ENCODE data around the gene LPCAT2.
"Not testable (repeated sequence)": the region's sequence is repeated elsewhere in the genome, so short reads cannot be mapped to it uniquely, and the experiment has no call there.

LPCAT2 gene

GRCh38 chr16:55570159-55570558 lies 61.3 kb downstream of the LPCAT2 start:
- DNase-seq = no peak
- in situ Hi-C loops (cut with MboI; ENCODE audit: low pct_unique_long_range_greater_than_20kb, low sequenced_read_pairs) = no loop called here

GRCh38 chr16:55571191-55571897 lies 62.5 kb downstream of the LPCAT2 start:
- in situ Hi-C loops (cut with MboI; ENCODE audit: low pct_unique_long_range_greater_than_20kb, low sequenced_read_pairs) = no loop called here
- no peak for DNase-seq

GRCh38 chr16:55572439-55572838 lies 63.6 kb downstream of the LPCAT2 start:
- in situ Hi-C loops (cut with MboI; ENCODE audit: low pct_unique_long_range_greater_than_20kb, low sequenced_read_pairs) = no loop called here
- no peak for DNase-seq

GRCh38 chr16:55574811-55575210 lies 65.9 kb downstream of the LPCAT2 start:
- no peak for DNase-seq
- in situ Hi-C loops (cut with MboI; ENCODE audit: low pct_unique_long_range_greater_than_20kb, low sequenced_read_pairs) = no loop called here

- DNase-seq = no peak
- in situ Hi-C loops (cut with MboI; ENCODE audit: low pct_unique_long_range_greater_than_20kb, low sequenced_read_pairs) = no loop called here
These were observed 66.6 kb downstream of the LPCAT2 start for GRCh38 chr16:55575496-55575895.

GRCh38 chr16:55576384-55576783 lies 67.5 kb downstream of the LPCAT2 start:
- in situ Hi-C loops (cut with MboI; ENCODE audit: low pct_unique_long_range_greater_than_20kb, low sequenced_read_pairs) = no loop called here
- no peak for DNase-seq

GRCh38 chr16:55577887-55578286 lies 69.0 kb downstream of the LPCAT2 start:
- in situ Hi-C loops (cut with MboI; ENCODE audit: low pct_unique_long_range_greater_than_20kb, low sequenced_read_pairs) = no loop called here
- DNase-seq = peak; percentile 15

- in situ Hi-C loops (cut with MboI; ENCODE audit: low pct_unique_long_range_greater_than_20kb, low sequenced_read_pairs) = no loop called here
These were observed 76.8 kb downstream of the LPCAT2 start for GRCh38 chr16:55585631-55586030.

GRCh38 chr16:55588799-55589198 lies 79.9 kb downstream of the LPCAT2 start:
- in situ Hi-C loops (cut with MboI; ENCODE audit: low pct_unique_long_range_greater_than_20kb, low sequenced_read_pairs) = no loop called here
- no peak for DNase-seq

More at GRCh38 chr16:55585631-55586030, 76.8 kb downstream of the LPCAT2 start:
- no peak for DNase-seq

GRCh38 chr16:55592306-55592705 lies 83.4 kb downstream of the LPCAT2 start:
- in situ Hi-C loops (cut with MboI; ENCODE audit: low pct_unique_long_range_greater_than_20kb, low sequenced_read_pairs) = no loop called here
- DNase-seq = peak; percentile 63

GRCh38 chr16:55597928-55598327 lies 89.1 kb downstream of the LPCAT2 start:
- in situ Hi-C loops (cut with MboI; ENCODE audit: low pct_unique_long_range_greater_than_20kb, low sequenced_read_pairs) = no loop called here

GRCh38 chr16:55605754-55606336 lies 97.0 kb downstream of the LPCAT2 start:
- DNase-seq = no peak
- in situ Hi-C loops (cut with MboI; ENCODE audit: low pct_unique_long_range_greater_than_20kb, low sequenced_read_pairs) = no loop called here

More at GRCh38 chr16:55597928-55598327, 89.1 kb downstream of the LPCAT2 start:
- DNase-seq = no peak

- in situ Hi-C loops (cut with MboI; ENCODE audit: low pct_unique_long_range_greater_than_20kb, low sequenced_read_pairs) = no loop called here
- DNase-seq = no peak
These were observed 104.9 kb downstream of the LPCAT2 start for GRCh38 chr16:55613613-55614335.

- DNase-seq = no peak
- in situ Hi-C loops (cut with MboI; ENCODE audit: low pct_unique_long_range_greater_than_20kb, low sequenced_read_pairs) = no loop called here
These were observed 106.2 kb downstream of the LPCAT2 start for GRCh38 chr16:55615071-55615470.

- DNase-seq; in situ Hi-C loops (cut with MboI; ENCODE audit: low pct_unique_long_range_greater_than_20kb, low sequenced_read_pairs): not testable (repeated sequence)
These were observed 106.8 kb downstream of the LPCAT2 start for GRCh38 chr16:55615670-55616069.

- in situ Hi-C loops (cut with MboI; ENCODE audit: low pct_unique_long_range_greater_than_20kb, low sequenced_read_pairs) = no loop called here
- DNase-seq = no peak
These were observed 112.9 kb downstream of the LPCAT2 start for GRCh38 chr16:55621771-55622170.

GRCh38 chr16:55622272-55622671 lies 113.4 kb downstream of the LPCAT2 start:
- in situ Hi-C loops (cut with MboI; ENCODE audit: low pct_unique_long_range_greater_than_20kb, low sequenced_read_pairs) = no loop called here
- no peak for DNase-seq

- no peak for DNase-seq
- in situ Hi-C loops (cut with MboI; ENCODE audit: low pct_unique_long_range_greater_than_20kb, low sequenced_read_pairs) = no loop called here
These were observed 114.2 kb downstream of the LPCAT2 start for GRCh38 chr16:55622930-55623561.

- no peak for DNase-seq
- in situ Hi-C loops (cut with MboI; ENCODE audit: low pct_unique_long_range_greater_than_20kb, low sequenced_read_pairs) = no loop called here
These were observed 114.8 kb downstream of the LPCAT2 start for GRCh38 chr16:55623640-55624039.

GRCh38 chr16:55624696-55625095 lies 115.8 kb downstream of the LPCAT2 start:
- in situ Hi-C loops (cut with MboI; ENCODE audit: low pct_unique_long_range_greater_than_20kb, low sequenced_read_pairs) = no loop called here
- no peak for DNase-seq

All from KBM-7 (cell line).